Subcutaneous adipose tissue (tissue), 4 donors: ENCODE measurements around the gene PFDN2. TPM values are rescaled to one million over a fixed set of nuclear protein-coding genes. Genes with fewer than 3 reads are reported as not detected.

Experiments
- small RNA-seq: library from RNA; depleted of rRNA; stranded (forward); fragments of <200 nt; gene quantifications from one replicate; pipeline ENCODE3, GENCODE V24; 2016
- total RNA-seq, 4 donors: library from RNA; depleted of rRNA; stranded (reverse); fragments of >200 nt; gene quantifications; one replicate each; pipeline ENCODE4 v1.1.0, GENCODE V29; 2016
- TF ChIP-seq, protein P1 (sequence below): fragments of 450-650 bp; IDR thresholded peaks from one replicate; pipeline ENCODE4 v1.5.1; 2016; ENCODE audit warnings: low read depth, mild to moderate bottlenecking, control low read depth, antibody characterized with exemption, moderate library complexity

Gene PFDN2
- total RNA-seq, 4 donors from 2014 or later: 35.0 to 57.1 (median 42.5) TPM

DNA sequence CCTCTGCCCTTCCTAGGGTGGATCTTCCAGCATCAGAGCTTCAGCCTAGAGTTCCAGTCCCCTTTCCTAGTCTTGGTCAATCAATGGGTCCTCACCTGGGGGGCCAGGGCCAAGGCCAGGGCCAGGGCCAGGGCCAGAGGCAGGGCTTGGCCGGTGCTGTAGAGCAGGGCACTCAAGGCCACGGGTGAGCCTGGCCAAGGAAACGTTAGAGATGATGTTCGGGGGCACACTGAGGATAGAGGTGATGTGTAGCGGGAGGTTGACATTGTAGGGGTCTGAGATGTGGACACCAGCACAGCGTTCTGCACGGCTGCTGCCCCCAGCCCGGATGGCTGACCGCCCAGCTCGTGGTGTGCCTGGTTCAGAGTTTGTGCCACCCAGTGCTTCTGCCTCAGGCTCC lies 66.6 kb downstream of the PFDN2 start:
- TF ChIP-seq, protein P1, sequence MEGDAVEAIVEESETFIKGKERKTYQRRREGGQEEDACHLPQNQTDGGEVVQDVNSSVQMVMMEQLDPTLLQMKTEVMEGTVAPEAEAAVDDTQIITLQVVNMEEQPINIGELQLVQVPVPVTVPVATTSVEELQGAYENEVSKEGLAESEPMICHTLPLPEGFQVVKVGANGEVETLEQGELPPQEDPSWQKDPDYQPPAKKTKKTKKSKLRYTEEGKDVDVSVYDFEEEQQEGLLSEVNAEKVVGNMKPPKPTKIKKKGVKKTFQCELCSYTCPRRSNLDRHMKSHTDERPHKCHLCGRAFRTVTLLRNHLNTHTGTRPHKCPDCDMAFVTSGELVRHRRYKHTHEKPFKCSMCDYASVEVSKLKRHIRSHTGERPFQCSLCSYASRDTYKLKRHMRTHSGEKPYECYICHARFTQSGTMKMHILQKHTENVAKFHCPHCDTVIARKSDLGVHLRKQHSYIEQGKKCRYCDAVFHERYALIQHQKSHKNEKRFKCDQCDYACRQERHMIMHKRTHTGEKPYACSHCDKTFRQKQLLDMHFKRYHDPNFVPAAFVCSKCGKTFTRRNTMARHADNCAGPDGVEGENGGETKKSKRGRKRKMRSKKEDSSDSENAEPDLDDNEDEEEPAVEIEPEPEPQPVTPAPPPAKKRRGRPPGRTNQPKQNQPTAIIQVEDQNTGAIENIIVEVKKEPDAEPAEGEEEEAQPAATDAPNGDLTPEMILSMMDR: no peak

Small RNA genes lying within 50 kb of the gene (small RNA-seq; reads per million reads assigned to genes)
- gene RF01225: not detected

Other genes with a start within 250 kb of the PFDN2 start
- 100 to 1,000 TPM in 1 of 4 donors, not detected in 3; 145 TPM for gene ITLN1, start 232.9 kb downstream of the PFDN2 start, total RNA-seq
- gene ITLN2, start 163.2 kb downstream of the PFDN2 start, total RNA-seq: not detected
- 100 to 1,000 TPM in 1 of 4 donors, 10 to 100 TPM in 3; 38.6 to 133 (median 51.5) TPM for gene F11R, start 96.9 kb downstream of the PFDN2 start, total RNA-seq
- gene TSTD1, start 79.1 kb downstream of the PFDN2 start, total RNA-seq: 10 to 100 TPM in 3 of 4 donors, 1 to 10 TPM in 1; 8.6 to 65.4 (median 43.8) TPM
- 10 to 100 TPM; 40.1 to 81.4 (median 74.9) TPM for gene USF1, start 72.1 kb downstream of the PFDN2 start, total RNA-seq
- 10 to 100 TPM in 3 of 4 donors, 1 to 10 TPM in 1; 6.0 to 46.9 (median 17.6) TPM for gene ARHGAP30, start 48.1 kb downstream of the PFDN2 start, total RNA-seq
- 1 to 10 TPM in 1 of 4 donors, under 1 TPM in 1, not detected in 2; 0.22 to 2.4 TPM for gene NECTIN4, start 28.5 kb downstream of the PFDN2 start, total RNA-seq
- gene KLHDC9, start 19.7 kb downstream of the PFDN2 start, total RNA-seq: 1 to 10 TPM in 2 of 4 donors, under 1 TPM in 1, not detected in 1; 0.68 to 4.8 (median 1.7) TPM
- 10 to 100 TPM; 20.4 to 41.1 (median 35.3) TPM for gene NIT1, start 68 bp upstream of the PFDN2 start, total RNA-seq
- 10 to 100 TPM; 25.2 to 36.8 (median 36.4) TPM for gene DEDD, start 14.6 kb upstream of the PFDN2 start, total RNA-seq
- 100 to 1,000 TPM in 1 of 4 donors, 10 to 100 TPM in 3; 41.8 to 109 (median 65.4) TPM for gene UFC1, start 35.9 kb upstream of the PFDN2 start, total RNA-seq
- 10 to 100 TPM in 2 of 4 donors, 1 to 10 TPM in 2; 8.8 to 19.6 (median 11.0) TPM for gene USP21, start 41.5 kb upstream of the PFDN2 start, total RNA-seq
- gene PPOX, start 48.4 kb upstream of the PFDN2 start, total RNA-seq: 10 to 100 TPM in 3 of 4 donors, 1 to 10 TPM in 1; 7.7 to 28.4 (median 17.8) TPM
- gene B4GALT3, start 59.5 kb upstream of the PFDN2 start, total RNA-seq: 10 to 100 TPM; 11.7 to 25.3 (median 19.8) TPM
- 10 to 100 TPM; 16.8 to 79.3 (median 33.9) TPM for gene ADAMTS4, start 81.0 kb upstream of the PFDN2 start, total RNA-seq
- 100 to 1,000 TPM in 2 of 4 donors, 10 to 100 TPM in 2; 74.7 to 125 (median 106) TPM for gene NDUFS2, start 84.3 kb upstream of the PFDN2 start, total RNA-seq
- gene FCER1G, start 97.3 kb upstream of the PFDN2 start, total RNA-seq: 100 to 1,000 TPM in 3 of 4 donors, 10 to 100 TPM in 1; 39.6 to 510 (median 152) TPM
- not detected for gene APOA2, start 105.6 kb upstream of the PFDN2 start, total RNA-seq
- 10 to 100 TPM in 2 of 4 donors, 1 to 10 TPM in 2; 7.5 to 10.6 (median 9.9) TPM for gene TOMM40L, start 108.0 kb upstream of the PFDN2 start, total RNA-seq
- gene NR1I3, start 120.2 kb upstream of the PFDN2 start, total RNA-seq: not detected
- gene PCP4L1, start 140.7 kb upstream of the PFDN2 start, total RNA-seq: not detected
- gene MPZ, start 191.9 kb upstream of the PFDN2 start, total RNA-seq: 1 to 10 TPM; 2.4 to 7.8 (median 3.9) TPM
- gene SDHC, start 196.3 kb upstream of the PFDN2 start, total RNA-seq: 10 to 100 TPM; 27.1 to 41.8 (median 34.4) TPM
- gene CFAP126, start 249.8 kb upstream of the PFDN2 start, total RNA-seq: not detected